ENCODE data around the gene RGS10. TPM values are rescaled to one million over a fixed set of nuclear protein-coding genes. Genes with fewer than 3 reads are reported as not detected.

RGS10 gene
- total and polyA plus RNA-seq, 10 of the 15 experiments (the other 5 are each of a cell fraction or from before 2014, with no cell fraction given), result 72.8 to 193 (median 127) TPM

DNA sequence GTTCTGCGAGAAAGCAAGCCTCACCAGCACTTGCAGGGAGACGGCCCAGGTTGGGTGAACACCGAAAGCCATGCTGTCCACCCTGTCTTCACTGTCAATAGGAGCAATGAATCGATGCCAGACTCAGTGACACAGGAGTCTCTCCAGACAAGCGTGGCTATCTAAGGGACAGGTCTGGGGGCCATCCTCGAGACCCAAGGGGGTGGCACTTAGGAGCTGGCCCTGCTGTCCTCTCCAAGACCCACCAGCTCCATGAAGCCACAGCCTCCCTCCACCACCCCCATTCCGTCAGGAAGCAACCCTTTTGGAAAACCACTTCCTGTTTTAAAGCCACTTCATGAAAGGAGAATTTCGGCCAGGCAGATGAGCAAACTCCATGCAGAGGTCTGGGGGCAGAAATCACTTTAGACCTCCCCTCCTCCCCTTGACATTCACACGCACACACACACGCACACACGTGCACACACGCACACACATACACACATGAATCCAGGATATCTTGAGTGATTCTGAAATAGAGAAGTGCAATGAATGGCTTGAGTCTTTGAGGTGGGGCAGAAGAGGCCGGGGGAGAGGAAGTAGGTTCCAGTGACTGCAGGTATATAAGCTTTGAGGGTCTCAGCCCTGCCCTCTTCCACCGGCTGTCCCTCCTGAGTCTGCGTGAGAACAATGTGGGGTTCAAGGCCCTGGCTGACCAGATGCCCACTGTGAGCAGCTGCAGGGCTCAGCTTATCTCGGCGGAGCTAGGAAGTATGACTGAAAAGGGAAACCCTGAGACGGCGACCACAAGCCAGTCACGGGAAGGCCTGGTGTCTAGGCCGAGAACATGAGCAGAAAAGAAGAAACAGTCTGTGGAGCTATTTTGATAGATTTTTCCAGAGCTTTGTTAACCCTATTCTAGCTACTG lies 25.0 kb downstream of the RGS10 start (continued):
- TF ChIP-seq, protein P1, sequence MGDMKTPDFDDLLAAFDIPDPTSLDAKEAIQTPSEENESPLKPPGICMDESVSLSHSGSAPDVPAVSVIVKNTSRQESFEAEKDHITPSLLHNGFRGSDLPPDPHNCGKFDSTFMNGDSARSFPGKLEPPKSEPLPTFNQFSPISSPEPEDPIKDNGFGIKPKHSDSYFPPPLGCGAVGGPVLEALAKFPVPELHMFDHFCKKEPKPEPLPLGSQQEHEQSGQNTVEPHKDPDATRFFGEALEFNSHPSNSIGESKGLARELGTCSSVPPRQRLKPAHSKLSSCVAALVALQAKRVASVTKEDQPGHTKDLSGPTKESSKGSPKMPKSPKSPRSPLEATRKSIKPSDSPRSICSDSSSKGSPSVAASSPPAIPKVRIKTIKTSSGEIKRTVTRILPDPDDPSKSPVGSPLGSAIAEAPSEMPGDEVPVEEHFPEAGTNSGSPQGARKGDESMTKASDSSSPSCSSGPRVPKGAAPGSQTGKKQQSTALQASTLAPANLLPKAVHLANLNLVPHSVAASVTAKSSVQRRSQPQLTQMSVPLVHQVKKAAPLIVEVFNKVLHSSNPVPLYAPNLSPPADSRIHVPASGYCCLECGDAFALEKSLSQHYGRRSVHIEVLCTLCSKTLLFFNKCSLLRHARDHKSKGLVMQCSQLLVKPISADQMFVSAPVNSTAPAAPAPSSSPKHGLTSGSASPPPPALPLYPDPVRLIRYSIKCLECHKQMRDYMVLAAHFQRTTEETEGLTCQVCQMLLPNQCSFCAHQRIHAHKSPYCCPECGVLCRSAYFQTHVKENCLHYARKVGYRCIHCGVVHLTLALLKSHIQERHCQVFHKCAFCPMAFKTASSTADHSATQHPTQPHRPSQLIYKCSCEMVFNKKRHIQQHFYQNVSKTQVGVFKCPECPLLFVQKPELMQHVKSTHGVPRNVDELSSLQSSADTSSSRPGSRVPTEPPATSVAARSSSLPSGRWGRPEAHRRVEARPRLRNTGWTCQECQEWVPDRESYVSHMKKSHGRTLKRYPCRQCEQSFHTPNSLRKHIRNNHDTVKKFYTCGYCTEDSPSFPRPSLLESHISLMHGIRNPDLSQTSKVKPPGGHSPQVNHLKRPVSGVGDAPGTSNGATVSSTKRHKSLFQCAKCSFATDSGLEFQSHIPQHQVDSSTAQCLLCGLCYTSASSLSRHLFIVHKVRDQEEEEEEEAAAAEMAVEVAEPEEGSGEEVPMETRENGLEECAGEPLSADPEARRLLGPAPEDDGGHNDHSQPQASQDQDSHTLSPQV (IDR thresholded peaks at IDR 0.05), result no peak
- TF ChIP-seq MYC (IDR thresholded peaks at IDR 0.05; ENCODE audit: insufficient read depth, insufficient read length, insufficient replicate concordance, low read length, severe bottlenecking), result no peak
- TF ChIP-seq, protein P2, sequence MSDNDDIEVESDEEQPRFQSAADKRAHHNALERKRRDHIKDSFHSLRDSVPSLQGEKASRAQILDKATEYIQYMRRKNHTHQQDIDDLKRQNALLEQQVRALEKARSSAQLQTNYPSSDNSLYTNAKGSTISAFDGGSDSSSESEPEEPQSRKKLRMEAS (IDR thresholded peaks at IDR 0.05; ENCODE audit: low read depth, low read length), result no peak
- TF ChIP-seq EGR1 (IDR thresholded peaks at IDR 0.05; ENCODE audit: borderline replicate concordance in 1 of 2, low read depth in 2 of 2, low read length in 2 of 2), result peak in 1 of 2 experiments; percentile 37; a peak in 1 of 3 replicates
- TF ChIP-seq, protein P3, sequence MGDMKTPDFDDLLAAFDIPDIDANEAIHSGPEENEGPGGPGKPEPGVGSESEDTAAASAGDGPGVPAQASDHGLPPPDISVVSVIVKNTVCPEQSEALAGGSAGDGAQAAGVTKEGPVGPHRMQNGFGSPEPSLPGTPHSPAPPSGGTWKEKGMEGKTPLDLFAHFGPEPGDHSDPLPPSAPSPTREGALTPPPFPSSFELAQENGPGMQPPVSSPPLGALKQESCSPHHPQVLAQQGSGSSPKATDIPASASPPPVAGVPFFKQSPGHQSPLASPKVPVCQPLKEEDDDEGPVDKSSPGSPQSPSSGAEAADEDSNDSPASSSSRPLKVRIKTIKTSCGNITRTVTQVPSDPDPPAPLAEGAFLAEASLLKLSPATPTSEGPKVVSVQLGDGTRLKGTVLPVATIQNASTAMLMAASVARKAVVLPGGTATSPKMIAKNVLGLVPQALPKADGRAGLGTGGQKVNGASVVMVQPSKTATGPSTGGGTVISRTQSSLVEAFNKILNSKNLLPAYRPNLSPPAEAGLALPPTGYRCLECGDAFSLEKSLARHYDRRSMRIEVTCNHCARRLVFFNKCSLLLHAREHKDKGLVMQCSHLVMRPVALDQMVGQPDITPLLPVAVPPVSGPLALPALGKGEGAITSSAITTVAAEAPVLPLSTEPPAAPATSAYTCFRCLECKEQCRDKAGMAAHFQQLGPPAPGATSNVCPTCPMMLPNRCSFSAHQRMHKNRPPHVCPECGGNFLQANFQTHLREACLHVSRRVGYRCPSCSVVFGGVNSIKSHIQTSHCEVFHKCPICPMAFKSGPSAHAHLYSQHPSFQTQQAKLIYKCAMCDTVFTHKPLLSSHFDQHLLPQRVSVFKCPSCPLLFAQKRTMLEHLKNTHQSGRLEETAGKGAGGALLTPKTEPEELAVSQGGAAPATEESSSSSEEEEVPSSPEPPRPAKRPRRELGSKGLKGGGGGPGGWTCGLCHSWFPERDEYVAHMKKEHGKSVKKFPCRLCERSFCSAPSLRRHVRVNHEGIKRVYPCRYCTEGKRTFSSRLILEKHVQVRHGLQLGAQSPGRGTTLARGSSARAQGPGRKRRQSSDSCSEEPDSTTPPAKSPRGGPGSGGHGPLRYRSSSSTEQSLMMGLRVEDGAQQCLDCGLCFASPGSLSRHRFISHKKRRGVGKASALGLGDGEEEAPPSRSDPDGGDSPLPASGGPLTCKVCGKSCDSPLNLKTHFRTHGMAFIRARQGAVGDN (IDR thresholded peaks at IDR 0.05), result peak; percentile 81
- TF ChIP-seq TBL1XR1 (IDR thresholded peaks at IDR 0.05; ENCODE audit: low read depth, low read length), result 0 out of 2 replicates have a peak, but pooled peaks have one; percentile 5
- no peak for TF ChIP-seq SUZ12 (IDR thresholded peaks at IDR 0.05; ENCODE audit: unreplicated experiment)
- no peak for TF ChIP-seq STAT3 (IDR thresholded peaks at IDR 0.05; ENCODE audit: low read depth, low read length)
- no peak for TF ChIP-seq SIN3A (IDR thresholded peaks at IDR 0.05; ENCODE audit: low read depth, low read length)
- no peak for TF ChIP-seq CHD1 (IDR thresholded peaks at IDR 0.05; ENCODE audit: low read depth, low read length)
- TF ChIP-seq HDGF (IDR thresholded peaks at IDR 0.05), result no peak
- no peak for TF ChIP-seq ZSCAN29 (IDR thresholded peaks at IDR 0.05)
- no peak for TF ChIP-seq SRF (IDR thresholded peaks at IDR 0.05; ENCODE audit: low read depth in 2 of 2, low read length in 2 of 2)
- no peak for TF ChIP-seq RCOR1 (conservative IDR thresholded peaks at IDR 0.05; ENCODE audit: low read depth, low read length)
- peak; percentile 70 for TF ChIP-seq TCF12 (IDR thresholded peaks at IDR 0.05; ENCODE audit: low read depth, low read length)
- TF ChIP-seq NFIC (IDR thresholded peaks at IDR 0.05; ENCODE audit: low read depth, low read length), result peak; percentile 85
- no peak for TF ChIP-seq FOXK2 (IDR thresholded peaks at IDR 0.05)
